Suprapubic skin (tissue), 4 donors: ENCODE data around the gene RCBTB2.

ENCODE experiments used
- EP300 ChIP-seq: sonication (generic); formaldehyde crosslinking; IDR thresholded peaks from one replicate; pipeline ENCODE4 v1.6.1; 2017; ENCODE audit warnings: antibody characterized with exemption
- POLR2A ChIP-seq, 2 donors: fragments of 450-650 bp; IDR thresholded peaks; one replicate each; pipeline ENCODE4 v1.6.1; 2017; ENCODE audit warnings: antibody characterized with exemption in 2 of 2, mild to moderate bottlenecking in 2 of 2, moderate library complexity in 2 of 2
- POLR2AphosphoS5 ChIP-seq, 3 donors: sonication (generic); formaldehyde crosslinking; IDR thresholded peaks; one replicate each; pipeline ENCODE4 v1.6.1; 2017; ENCODE audit warnings: antibody characterized with exemption in 3 of 3
- TF ChIP-seq, protein P1 (sequence below), 2 donors: fragments of 200-600 bp in 1 of 2; fragments of 450-650 bp in 1 of 2; sonication (generic) in 1 of 2; IDR thresholded peaks; one replicate each; pipeline ENCODE4 v1.5.1; 2016 to 2019; ENCODE audit warnings: antibody characterized with exemption in 2 of 2, mild to moderate bottlenecking in 1 of 2, moderate library complexity in 1 of 2

GRCh38 chr13:48448959-48449614 is 83.8 kb downstream of the RCBTB2 start:
- TF ChIP-seq EP300 (no peak), POLR2AphosphoS5 (IDR thresholded peaks at IDR 0.05) (no peak), POLR2A (IDR thresholded peaks at IDR 0.05) (no peak)
- TF ChIP-seq, protein P1, sequence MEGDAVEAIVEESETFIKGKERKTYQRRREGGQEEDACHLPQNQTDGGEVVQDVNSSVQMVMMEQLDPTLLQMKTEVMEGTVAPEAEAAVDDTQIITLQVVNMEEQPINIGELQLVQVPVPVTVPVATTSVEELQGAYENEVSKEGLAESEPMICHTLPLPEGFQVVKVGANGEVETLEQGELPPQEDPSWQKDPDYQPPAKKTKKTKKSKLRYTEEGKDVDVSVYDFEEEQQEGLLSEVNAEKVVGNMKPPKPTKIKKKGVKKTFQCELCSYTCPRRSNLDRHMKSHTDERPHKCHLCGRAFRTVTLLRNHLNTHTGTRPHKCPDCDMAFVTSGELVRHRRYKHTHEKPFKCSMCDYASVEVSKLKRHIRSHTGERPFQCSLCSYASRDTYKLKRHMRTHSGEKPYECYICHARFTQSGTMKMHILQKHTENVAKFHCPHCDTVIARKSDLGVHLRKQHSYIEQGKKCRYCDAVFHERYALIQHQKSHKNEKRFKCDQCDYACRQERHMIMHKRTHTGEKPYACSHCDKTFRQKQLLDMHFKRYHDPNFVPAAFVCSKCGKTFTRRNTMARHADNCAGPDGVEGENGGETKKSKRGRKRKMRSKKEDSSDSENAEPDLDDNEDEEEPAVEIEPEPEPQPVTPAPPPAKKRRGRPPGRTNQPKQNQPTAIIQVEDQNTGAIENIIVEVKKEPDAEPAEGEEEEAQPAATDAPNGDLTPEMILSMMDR (IDR thresholded peaks at IDR 0.05), result no peak
